HG02852 (cell line): Measurements from ENCODE around the gene NPIPB6.

Experiments used
- ATAC-seq: cut with Tn5 transposase; IDR thresholded peaks from one replicate; pipeline ENCODE4 v1.9.1; 2021; ENCODE audit warnings: mild to moderate bottlenecking, moderate library complexity; ENCODE audit not compliant: unreplicated experiment

Gene NPIPB6

DNA sequence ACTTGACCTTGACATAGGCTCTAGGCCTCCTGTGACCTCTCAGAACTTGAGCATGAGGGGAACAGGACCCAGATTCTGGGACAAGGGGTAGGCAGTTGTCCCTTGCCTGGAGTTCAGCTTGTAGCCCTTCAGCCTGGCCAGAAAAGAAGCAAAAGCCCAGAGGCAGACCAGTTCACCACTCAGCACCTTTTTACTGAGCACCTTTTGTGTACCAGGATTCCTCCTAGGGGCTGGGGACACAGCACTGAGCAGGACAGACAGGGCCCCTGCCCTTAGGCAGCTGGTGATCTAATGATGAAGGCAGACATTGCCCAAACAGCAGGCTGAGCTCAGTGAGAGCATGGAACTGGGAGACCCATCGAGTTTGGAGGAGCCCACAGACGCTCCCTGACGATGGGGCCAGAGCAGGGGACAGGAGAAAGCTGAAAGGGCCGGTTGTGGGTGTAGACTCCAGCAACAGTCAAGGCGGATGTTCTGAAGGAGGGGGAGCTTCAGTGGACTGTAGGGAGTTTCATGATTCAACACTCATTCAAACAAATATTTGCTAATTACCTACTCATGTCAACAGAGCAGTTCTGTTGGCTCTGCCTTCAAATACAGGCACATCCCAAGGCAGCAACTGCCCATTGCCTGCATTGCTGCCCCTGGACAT, 38.9 kb downstream of the NPIPB6 start:
- no peak for ATAC-seq

DNA sequence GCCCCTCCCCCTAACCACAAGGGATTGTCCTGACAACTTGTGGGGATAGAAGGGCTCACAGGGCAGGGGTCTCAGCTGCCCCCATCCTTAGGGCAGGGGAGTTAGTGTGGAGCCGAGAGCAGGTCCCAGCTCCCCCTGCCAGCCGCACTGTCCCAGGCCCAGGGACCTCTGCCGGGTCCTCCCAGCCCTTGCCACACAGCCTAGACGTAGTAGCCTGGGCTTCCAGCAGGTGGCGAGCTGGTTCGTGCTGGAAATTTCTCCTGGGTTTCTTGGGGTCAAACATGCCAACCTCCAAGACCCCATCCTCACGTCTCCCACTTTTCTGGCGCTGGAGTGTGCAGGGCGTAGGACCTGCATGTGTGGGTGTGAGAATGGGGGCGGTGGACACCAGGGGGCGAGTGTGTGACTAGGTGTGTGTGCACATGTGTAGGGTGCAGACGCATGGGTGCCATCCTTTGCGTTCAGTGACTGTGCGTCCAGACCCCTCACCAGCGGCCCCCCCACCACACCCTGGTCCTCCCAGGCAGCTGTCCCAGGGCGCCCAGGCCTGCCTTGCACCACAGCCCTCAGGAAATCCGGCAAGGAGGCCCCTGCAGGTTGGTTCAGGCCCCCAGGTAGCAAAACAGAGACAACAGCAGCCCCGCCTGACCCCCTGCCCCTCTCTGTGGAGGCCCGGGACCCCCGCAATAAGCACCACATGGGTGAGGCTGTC, 41.5 kb downstream of the NPIPB6 start:
- ATAC-seq = no peak

DNA sequence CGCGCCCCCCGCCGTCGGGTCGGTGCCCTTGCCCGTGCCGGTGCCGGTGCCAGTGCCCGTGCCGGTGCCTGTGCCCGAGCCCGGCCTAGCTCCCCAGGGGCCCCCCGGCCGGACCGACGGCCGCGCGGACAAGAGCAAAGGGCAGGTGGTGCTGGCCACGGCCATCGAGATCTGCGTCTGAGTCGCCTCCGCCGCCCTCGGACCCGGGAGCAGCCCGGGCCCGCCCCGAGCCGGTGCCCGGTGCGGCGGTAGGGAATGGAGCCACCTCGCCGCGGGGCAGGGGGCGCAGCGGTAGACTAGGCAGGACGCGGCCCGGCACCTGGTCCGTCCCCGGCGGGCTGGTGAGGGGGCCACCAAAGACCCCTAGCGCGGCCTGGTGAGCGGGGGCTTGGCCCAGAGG, 42.6 kb downstream of the NPIPB6 start:
- no peak for ATAC-seq

DNA sequence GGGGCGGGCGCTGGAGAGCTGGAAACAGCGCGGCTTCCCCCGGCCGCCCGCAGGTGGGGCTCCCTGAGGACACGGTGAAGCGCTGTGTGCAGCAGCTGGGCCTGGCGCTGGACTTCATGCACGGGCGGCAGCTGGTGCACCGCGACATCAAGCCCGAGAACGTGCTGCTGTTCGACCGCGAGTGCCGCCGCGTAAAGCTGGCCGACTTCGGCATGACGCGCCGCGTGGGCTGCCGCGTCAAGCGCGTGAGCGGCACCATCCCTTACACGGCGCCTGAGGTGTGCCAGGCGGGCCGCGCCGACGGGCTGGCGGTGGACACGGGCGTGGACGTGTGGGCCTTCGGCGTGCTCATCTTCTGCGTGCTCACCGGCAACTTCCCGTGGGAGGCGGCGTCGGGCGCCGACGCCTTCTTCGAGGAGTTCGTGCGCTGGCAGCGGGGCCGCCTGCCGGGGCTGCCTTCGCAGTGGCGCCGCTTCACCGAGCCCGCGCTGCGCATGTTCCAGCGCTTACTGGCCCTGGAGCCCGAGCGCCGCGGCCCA, 43.2 kb downstream of the NPIPB6 start:
- no peak for ATAC-seq

DNA sequence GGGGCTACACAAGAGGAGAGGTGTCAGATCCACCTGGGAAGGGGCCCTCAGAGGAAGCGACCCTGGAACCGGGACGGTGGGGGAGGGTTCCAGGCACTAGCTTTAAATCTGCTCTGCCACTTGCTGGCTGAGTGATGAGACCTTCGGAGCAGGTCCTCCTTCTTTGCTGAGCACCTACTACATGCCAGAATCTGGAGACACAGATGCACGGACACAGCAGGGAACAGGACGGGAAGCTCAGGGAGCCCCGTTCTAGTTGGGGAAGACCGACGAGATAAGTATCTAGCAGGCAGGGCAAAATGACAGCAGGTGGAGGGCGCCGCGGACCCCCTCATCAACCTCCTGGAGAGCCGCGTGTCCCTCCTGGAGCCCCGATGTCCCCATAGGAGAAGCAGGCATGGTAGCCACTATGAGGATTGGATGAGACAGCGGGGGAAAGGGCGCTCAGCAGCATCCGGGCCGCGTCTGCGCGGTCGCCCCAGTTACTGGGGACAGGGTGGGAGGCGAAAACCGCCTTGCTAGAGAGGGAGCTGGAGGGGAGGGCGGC, 43.8 kb downstream of the NPIPB6 start:
- no peak for ATAC-seq

DNA sequence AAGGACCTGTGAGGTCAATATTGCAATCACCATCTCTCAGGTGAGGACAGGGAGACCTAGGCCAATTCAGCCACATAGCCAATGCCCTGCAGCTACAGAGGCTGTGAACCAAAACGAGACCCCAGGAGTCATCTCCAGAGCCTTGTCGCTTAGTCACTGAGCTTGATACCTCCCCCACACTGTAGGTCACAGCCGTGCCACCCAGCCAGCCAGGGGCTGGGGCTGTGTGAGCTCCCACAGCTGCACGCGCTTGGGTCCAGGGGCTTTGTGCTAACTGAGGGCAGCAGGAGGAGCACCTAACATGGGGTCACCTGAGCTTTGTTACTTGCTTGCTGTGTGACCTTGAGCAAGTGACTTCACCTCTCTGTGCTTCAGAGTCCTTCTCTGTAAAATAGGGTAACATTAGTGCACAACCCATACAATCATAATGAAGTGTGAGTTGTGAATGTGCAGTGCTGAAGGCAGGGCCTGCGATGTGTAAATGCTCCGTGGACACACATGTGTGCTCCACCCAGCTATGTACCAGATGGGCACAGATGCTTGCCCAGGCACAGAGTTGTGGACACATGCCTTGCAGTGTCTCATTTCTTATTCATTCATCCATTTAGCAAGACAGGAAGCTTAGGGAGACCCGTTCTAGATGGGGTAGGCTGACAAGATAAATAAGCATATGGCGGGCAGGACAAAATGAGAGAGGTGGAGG, 45.1 kb downstream of the NPIPB6 start:
- no peak for ATAC-seq

DNA sequence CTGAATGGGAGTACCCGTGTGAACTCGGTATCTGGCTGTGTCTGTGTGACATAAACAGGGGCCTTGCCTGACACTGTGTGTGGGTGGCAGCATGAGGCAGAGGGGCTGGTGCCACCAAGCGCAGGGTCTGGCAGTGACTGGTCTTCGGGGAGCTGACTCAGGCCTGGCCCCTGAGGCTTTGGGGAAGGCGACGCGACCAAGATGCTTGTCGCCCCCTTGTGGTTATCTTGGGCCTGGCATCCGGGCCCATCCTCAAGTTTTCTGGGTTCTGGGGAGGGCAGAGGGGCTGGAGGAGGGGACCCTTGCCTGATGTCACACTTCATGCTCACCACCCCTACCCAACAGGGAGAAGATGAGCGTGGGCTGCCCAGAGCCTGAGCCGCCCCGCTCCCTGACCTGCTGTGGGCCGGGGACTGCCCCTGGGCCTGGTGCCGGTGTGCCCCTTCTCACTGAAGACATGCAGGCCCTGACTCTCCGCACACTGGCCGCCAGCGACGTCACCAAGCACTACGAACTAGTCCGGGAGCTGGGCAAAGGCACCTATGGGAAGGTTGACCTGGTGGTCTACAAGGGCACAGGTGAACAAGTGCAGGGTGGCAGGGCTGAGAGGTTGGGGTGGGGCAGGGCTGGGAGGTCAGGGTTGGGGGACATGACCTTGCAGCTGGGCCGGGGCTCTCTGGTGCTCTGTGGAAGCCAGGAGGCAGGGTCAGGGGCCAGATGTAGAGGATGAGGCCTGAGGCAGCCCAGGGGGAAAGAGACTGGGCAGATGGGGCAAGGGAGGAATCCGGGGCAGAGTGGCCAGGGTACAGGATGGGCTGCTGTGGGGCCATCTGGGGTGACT, 46.0 kb downstream of the NPIPB6 start:
- no peak for ATAC-seq

DNA sequence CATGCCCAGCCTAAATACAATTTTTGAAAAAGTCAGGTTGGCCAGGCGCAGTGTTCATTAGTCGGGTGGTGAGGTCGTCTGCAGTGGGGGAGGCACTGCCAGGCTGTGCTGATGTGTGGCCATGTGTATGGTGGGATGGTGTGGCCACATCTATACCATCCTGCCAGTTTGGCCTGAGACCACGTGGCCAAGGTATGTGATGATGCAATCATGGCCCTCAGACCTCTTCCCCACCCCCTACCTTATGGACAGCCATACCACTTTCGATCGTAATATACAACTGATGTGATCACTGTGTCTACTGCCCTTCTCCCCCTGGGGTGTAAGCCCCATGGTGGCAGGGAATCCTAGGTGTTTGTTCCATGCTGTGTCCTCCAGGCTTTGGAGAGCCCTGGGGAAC, 47.3 kb downstream of the NPIPB6 start:
- ATAC-seq = no peak

DNA sequence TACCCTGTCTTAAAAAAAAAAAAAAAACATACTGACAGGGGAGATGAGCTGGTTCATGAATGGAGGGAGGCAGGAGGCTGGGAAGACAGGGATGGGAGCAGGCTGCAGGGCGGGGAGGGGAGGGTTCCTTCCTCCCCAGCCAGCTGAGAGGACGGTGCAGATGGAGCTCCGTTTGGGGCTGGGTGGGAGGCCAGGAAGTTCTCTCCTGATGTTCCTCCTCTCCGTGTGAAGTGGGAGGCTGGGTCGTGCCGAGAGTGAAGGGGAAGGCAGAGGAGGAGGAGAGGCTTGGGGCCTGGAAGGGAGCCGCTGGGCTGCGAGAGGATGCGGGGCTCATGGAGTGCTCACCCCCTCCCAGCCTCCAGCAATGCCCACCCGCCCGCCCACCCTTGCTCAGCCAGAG, 49.7 kb downstream of the NPIPB6 start:
- no peak for ATAC-seq

DNA sequence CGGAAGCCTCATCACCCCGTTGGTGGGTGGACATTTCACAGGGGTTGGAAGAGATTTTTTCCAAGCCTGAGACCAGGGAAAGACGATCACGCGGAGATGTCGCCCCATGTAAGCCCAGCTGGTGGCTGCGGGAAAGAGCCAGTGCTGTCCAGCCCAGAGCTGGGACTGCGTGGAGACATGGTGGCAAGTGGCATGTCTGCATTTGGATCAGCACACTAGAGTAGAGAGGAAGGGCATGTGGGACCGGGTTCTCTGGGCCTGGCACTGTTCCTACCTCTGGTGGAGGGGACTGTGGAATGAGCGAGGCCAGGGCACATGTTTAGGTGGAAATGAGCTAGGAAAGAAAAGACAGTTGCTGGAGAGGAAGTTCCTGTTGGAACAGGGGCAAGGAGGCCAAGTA, 51.0 kb downstream of the NPIPB6 start:
- no peak for ATAC-seq

DNA sequence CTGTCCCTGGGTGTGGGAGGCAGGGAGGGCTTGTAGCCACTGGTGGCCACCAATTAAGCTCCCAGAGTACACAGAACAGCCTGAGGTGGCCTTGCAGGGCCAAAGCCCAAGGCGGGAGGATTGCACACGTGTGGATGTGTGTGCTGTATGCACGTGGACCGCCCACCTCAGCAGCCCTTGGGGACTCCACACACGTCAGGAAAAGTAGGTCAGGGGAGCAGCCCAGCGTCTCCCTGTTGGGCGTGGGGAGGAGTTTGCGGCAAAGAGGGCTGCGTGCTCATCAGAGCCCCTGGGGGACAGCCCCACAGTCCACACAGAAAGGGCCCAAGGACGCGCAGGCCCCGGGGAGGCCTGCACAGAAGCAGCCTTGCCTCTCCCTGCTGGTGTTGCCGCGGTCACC, 51.4 kb downstream of the NPIPB6 start:
- ATAC-seq = no peak

DNA sequence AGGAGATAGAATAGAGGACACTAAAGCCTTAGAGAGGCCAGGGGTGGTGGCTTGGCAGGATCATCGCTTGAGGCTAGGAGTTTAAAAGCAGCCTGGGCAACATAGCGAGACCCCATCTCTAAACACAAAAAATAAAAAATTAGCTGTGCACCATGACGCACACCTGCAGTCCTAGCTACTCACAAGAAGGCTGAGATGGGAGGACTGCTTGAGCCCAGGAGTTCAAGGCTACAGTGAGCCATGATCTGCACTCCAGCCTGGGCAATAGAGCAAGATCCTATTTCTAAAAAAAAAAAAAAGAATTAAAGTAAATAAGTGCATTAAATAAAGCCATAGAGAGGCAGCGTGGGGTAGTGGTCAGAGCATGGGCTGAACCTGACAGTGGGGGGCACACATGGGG, 51.9 kb downstream of the NPIPB6 start:
- ATAC-seq = no peak

DNA sequence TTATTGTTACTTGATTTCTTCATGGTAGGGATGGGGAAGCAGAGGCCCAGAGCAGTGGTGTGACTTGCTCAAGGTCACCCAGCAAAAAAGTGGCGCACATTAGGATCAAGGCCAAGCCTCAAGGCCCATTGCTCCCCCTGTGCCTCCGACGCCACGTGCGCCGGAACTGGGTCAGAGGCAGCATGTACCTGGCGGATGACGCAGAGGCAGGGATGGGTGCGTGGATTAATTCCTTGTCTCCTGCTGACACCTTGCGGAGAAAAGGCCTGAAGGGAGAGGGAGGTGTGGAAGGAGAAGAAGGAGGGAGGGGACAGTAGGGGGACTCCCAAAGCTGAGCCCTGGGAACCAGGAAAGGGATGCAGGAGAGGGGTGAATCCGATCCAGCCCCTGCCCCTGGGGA, 52.5 kb downstream of the NPIPB6 start:
- ATAC-seq = no peak

DNA sequence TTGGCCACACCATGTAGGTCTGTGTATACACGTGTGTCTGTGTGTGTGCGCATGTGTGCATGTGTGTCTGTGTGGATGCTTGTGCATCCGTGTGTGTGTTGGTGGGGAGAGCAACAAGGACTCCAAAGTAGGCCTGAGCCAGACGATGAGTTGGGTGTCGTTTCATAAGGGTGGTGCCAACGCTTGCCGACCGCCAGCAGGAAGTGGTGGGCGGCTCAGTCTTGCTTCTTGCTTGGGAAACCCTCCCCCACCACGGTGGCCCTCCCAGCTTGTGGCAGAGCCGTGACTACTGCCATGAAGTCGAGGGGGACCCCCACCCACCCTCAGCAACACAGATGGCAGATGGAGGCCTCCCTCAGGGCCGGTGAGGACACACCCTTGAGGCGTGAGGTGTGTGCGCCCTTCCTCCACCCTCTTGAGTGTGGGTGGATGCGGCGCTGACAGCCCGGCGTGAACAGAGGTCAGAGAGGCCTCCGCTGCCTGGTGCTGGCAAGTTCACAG, 53.4 kb downstream of the NPIPB6 start:
- ATAC-seq = no peak

DNA sequence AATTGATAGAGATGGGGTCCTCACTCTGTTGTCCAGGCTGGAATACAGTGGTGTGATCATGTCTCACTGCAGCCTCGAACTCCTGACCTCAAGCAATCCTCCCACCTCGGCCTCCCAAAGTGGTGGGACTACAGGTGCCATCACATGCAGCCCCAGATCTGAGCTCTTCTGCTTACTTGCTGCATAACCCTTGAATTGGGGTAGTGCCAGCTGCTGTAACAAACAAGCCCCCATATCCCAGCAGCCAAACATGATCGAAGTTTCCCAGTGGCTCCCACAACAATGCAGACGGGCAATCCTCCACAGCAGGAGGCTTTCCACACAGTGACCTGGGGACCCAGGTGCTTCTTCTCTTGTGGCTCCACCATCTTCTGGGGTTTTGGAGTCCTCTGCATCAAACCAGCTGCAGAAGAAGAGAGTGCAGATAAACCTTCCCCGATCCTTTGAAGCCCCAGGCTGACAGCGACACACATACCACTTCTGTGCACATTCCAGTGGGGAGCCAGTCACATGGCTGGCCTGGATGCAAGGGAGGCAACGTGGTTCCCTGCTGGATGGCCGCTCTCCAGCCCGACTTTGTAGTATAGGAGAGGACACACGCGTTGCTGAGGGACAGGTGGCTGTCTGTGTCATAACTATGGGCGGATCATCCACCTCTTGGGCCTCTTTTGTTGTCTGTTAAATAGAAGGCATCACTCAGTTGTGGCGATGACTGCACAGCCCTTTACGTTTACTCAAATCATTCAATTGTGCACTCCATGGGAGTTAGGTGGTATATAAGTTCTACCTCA, 54.3 kb downstream of the NPIPB6 start:
- ATAC-seq = no peak

DNA sequence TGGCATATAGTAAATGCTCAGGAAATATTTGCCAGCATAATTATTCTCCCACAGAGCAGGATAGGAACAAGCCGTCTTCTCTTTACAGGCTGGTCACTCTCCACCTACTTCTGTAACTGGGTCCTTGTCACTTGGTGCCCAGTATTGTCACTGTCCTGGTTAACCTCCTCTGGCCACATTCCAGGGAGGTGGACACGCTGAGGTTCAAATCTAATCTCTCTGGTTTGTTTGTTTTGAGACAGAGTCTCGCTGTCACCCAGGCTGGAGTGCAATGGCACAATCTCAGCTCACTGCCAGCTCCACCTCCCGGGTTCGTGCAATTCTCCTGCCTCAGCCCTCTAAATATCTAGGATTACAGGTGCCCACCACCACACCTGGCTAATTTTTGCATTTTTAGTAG, 55.4 kb downstream of the NPIPB6 start:
- no peak for ATAC-seq

DNA sequence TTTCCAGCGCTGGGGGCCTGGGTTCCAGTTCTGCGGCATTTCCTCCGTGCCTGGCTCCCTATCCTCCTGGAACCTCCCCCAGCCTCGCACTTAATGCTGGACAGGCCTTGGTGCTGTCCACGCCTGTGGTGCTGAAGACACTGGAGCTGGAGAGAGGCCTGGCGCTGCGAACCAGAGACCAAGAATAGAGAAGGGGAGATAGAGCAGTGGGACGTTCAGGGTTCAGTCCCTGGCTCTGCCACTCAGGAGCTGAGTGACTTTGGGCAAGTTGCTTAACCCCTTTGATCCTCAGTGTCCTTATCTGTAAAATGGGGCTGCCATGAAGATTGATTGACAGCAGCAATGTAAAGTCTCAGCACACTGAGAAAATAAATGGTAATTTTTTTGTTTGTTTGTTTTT, 59.1 kb downstream of the NPIPB6 start:
- ATAC-seq = no peak

DNA sequence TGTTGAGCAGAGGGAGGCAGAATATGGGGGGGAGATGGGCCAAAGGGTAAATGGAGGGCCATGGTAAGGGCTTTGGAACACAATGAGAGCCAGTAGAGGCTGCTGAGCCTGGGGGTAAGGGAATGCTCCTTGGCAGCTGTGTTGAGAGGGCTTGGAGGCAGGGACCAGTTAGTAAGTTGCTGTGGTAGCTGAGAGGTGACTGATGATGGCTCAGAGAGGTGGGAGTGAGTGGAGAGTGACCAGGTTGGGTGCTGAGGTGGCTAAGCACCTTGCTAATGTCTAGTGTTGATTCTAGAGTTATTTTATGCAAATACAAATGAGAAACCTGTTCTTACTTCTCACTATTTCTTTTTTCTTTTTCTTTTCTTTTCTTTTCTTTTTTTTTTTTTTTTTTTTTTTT, 60.2 kb downstream of the NPIPB6 start:
- ATAC-seq = no peak

DNA sequence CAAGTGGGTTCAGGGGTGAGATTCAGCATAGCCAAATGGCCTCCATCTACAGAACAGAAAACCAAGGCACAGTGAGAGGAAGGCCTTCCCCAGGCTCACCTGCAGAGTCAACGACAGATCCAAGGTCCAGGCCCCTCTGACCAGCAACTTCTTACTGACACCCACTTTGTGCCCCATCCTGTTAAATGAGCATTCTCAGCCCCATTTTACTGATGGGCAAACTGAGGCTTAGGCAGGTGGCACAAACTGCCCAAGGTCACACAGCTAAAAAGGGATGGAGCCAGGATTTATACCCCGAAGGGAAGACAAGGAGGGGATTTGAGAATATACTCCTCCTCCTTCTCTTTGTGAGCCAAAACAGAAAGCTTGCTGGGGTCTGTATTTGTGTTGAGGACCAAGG, 61.7 kb downstream of the NPIPB6 start:
- ATAC-seq = no peak

DNA sequence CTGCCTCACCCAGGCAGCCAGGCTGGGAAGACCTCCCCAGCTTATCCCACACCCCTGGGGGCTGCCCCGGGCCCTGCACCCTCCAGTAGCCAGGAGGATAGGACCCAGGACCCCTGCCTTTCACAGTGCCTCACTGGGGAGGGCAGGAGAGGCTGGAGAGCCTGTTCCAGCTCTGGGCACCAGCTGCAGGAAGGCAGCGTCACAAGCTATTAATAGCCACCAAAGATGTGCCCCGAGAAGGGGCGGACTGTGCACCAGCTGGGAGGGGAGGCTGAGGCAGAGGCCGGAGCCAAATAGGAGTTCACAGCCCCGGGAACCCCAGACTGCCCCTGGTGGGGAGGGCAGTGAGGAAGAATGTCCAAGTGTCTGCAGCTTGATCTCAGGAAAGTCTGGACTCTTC, 62.2 kb downstream of the NPIPB6 start:
- ATAC-seq = no peak
